K562 (cell line): ENCODE results near the gene MIS18A. TPM values are rescaled to one million over a fixed set of nuclear protein-coding genes. Genes with fewer than 3 reads are reported as not detected.

Experiments
- ATAC-seq: fragments of 200-7000 bp; cut with Tn5 transposase; 3 replicates; pipeline ENCODE4 v1.9.1; 2020; ENCODE audit warnings: moderate library complexity
- BruUV-seq: library from RNA; stranded (reverse); fragments of 400-500 nt; replicated peaks from 2 replicates; lab custom pipeline; 2021; lab: Mats Ljungman, UMichigan
- CTCF ChIA-PET: fragments of 300-600 bp; formaldehyde crosslinking; extraction: SDS; loops from one replicate; lab custom pipeline; 2021; ENCODE audit warnings: low intra/inter-chr PET ratio; lab: Yijun Ruan, JAX
- POLR2A ChIA-PET: fragments of 300-600, 350-650 bp; sonication (Branson Sonifier 250); formaldehyde crosslinking; extraction: SDS; loops from one replicate; lab custom pipeline; 2021; ENCODE audit warnings: antibody characterized with exemption, inconsistent platforms; lab: Yijun Ruan, JAX
- DNase-seq, 4 experiments: peaks; one replicate each; pipeline versions ENCODE4 v3.0.0 to v3.0.0-alpha.2; 2011 to 2018; ENCODE audit warnings: low spot score in 3 of 4, mixed read lengths in 3 of 4; ENCODE audit errors: extremely low read depth in 1 of 4
- FAIRE-seq: peaks from 2 replicates; lab custom pipeline; 2011; peaks lifted over from hg19 to GRCh38; lab: Jason Lieb, UNC
- H2AFZ ChIP-seq: 2 replicates; pipeline ENCODE4 v1.6.0; 2011; ENCODE audit warnings: low read depth, low read length, control low read depth, inconsistent platforms
- H3K27ac ChIP-seq: fragments of 200-600 bp; 3 replicates; pipeline ENCODE4 v1.8.0; 2011; ENCODE audit warnings: low read depth, mild to moderate bottlenecking, control low read depth, inconsistent platforms, low read length, moderate library complexity, mixed read lengths; ENCODE audit errors: extremely low read depth
- H3K27me3 ChIP-seq, 2 experiments: fragments of 300-600 bp in 1 of 2; 2 replicates in 1 of 2; 3 replicates in 1 of 2; pipeline versions ENCODE4 v1.6.0 to v1.8.0; 2011; ENCODE audit warnings: inconsistent platforms in 2 of 2, low read length in 2 of 2, mild to moderate bottlenecking in 1 of 2, mixed read lengths in 1 of 2, moderate library complexity in 1 of 2; ENCODE audit not compliant: control insufficient read depth in 2 of 2, insufficient read depth in 2 of 2
- H3K36me3 ChIP-seq: fragments of 300-600 bp; 3 replicates; pipeline ENCODE4 v1.8.0; 2011; ENCODE audit warnings: mild to moderate bottlenecking, low read length, inconsistent platforms; ENCODE audit not compliant: control insufficient read depth, insufficient read depth
- H3K4me1 ChIP-seq, 2 experiments: fragments of 200-600 bp in 1 of 2; replicated peaks in 1 of 2; 2 replicates in 1 of 2; 3 replicates in 1 of 2; pipeline versions ENCODE4 v1.5.1 to v1.8.0; 2011; ENCODE audit warnings: inconsistent platforms in 2 of 2, low read length in 2 of 2, mild to moderate bottlenecking in 1 of 2, mixed read lengths in 1 of 2, moderate library complexity in 1 of 2; ENCODE audit not compliant: control insufficient read depth in 2 of 2, insufficient read depth in 2 of 2
- H3K4me2 ChIP-seq: 2 replicates; pipeline ENCODE4 v1.6.1; 2011; ENCODE audit warnings: low read length, control low read depth, inconsistent platforms, mixed read lengths; ENCODE audit not compliant: insufficient read depth
- H3K4me3 ChIP-seq: fragments of 200-600 bp; sonication (generic), shearing (Covaris generic); 2 replicates; pipeline ENCODE4 v1.5.1; 2016; ENCODE audit warnings: control low read depth, inconsistent platforms
- H3K79me2 ChIP-seq: fragments of 200-600 bp; 3 replicates; pipeline ENCODE4 v1.8.0; 2011; ENCODE audit warnings: low read length, inconsistent platforms; ENCODE audit not compliant: control insufficient read depth, insufficient read depth
- H3K9ac ChIP-seq, 2 experiments: 2 replicates each; pipeline versions ENCODE4 v1.6.0 to v1.6.1; 2011; ENCODE audit warnings: low read depth in 2 of 2, low read length in 2 of 2, control low read depth in 1 of 2, inconsistent platforms in 1 of 2, mild to moderate bottlenecking in 1 of 2, mixed read lengths in 1 of 2; ENCODE audit not compliant: insufficient read depth in 1 of 2
- H3K9me1 ChIP-seq: one replicate; pipeline ENCODE4 v1.6.0; 2011; ENCODE audit warnings: inconsistent platforms, mild to moderate bottlenecking, low read length, moderate library complexity; ENCODE audit not compliant: control insufficient read depth, insufficient read depth
- H3K9me3 ChIP-seq: replicated peaks from 2 replicates; pipeline ENCODE4 v1.5.1; 2011; ENCODE audit warnings: low read depth, low read length, inconsistent platforms; ENCODE audit not compliant: control insufficient read depth, insufficient read depth
- H4K20me1 ChIP-seq: replicated peaks from 2 replicates; pipeline ENCODE4 v1.6.1; 2011; ENCODE audit warnings: low read length, inconsistent platforms, mixed read lengths; ENCODE audit not compliant: control insufficient read depth, insufficient read depth
- ELF2 ChIP-seq: fragments of 250-450 bp; sonication (Bioruptor Pico); IDR thresholded peaks from 2 replicates; pipeline ENCODE4 v1.5.0; 2021; ENCODE audit warnings: mild to moderate bottlenecking
- WGBS: fragments of 100-300 bp; shearing (Covaris generic); methylation state at CpG from one replicate; pipeline ENCODE4 v1.1.6; 2016; ENCODE audit warnings: low coverage, mixed read lengths; ENCODE audit not compliant: insufficient coverage; ENCODE audit errors: missing lambda C conversion rate; 5-methylcytosine and 5-hydroxymethylcytosine counted together
- in situ Hi-C: fragments of 300-500 bp; cut with MboI; formaldehyde crosslinking; loops from 4 replicates; pipeline ENCODE4 v1.15.0; 2018; ENCODE audit warnings: inconsistent platforms, mixed read lengths
- intact Hi-C: fragments of 100-400 bp; cut with micrococcal nuclease; formaldehyde crosslinking; loops from 2 replicates; pipeline ENCODE4 v1.14.2; 2022
- polyA plus RNA-seq, 8 experiments: library from polyadenylated mRNA; depleted of rRNA in 4 of 8; stranded (reverse) in 5 of 8; unstranded in 3 of 8; fragments of >200 nt; fragmentation: Nextera tagmentation in 2 of 8; fragmentation: Illumina TruSeq in 1 of 8; extraction: Ambion mirVana in 2 of 8; extraction: Trizol in 1 of 8; gene quantifications; 2 replicates each; pipeline versions ENCODE4 v1.2.1 to v1.2.3, GENCODE V29; 2011 to 2014; ENCODE audit warnings: inconsistent platforms in 1 of 8, missing spikeins in 1 of 8
- total RNA-seq, 7 experiments: library from RNA; depleted of rRNA in 6 of 7; stranded (reverse); fragments of >200 nt in 6 of 7; fragmentation: Illumina TruSeq in 2 of 7; extraction: Trizol in 2 of 7; gene quantifications; 2 replicates each; pipeline versions ENCODE4 v1.2.1 to v1.2.3, GENCODE V29; 2011 to 2021; ENCODE audit warnings: low replicate concordance in 1 of 7
- TF ChIP-seq, protein P1 (sequence below): fragments of 450-650 bp; IDR thresholded peaks from 2 replicates; pipeline ENCODE4 v1.6.1; 2016; ENCODE audit warnings: mild to moderate bottlenecking, moderate library complexity
- TF ChIP-seq, protein P2 (sequence below): fragments of 450-650 bp; IDR thresholded peaks from 2 replicates; pipeline ENCODE4 v1.6.1; 2016; ENCODE audit warnings: missing biosample characterization, missing genetic modification characterization
- TF ChIP-seq, protein P3 (sequence below): sonication (generic); formaldehyde crosslinking; IDR thresholded peaks from 2 replicates; pipeline ENCODE4 v1.8.0; 2023; ENCODE audit warnings: mild to moderate bottlenecking, missing genetic modification reagents
- TF ChIP-seq, protein P4 (sequence below): sonication (generic); formaldehyde crosslinking; IDR thresholded peaks from 2 replicates; pipeline ENCODE4 v1.8.0; 2022; ENCODE audit warnings: missing genetic modification reagents, mild to moderate bottlenecking, borderline replicate concordance

MIS18A gene
- total and polyA plus RNA-seq, 9 of the 15 experiments (the other 6 are each of a cell fraction or from before 2014, with no cell fraction given): 17.7 to 75.3 (median 60.3) TPM

DNA sequence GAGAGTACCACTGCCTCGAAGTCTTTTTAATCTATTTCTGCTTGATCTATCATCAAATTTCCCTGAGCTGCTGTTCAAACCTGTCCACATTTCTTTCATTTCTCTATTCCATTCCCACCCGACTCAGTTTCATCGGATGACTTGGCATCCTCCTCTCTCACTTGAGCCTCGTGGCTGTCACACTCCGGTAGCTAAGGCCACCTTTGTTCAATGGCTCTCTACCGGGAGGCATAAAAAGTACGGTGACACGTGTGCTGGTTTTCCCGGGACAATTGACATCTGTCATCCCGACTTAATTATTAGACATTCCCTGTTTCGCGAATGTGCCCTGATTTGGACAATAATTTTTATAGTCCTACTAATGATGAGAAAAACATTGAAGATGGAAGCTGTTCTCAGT lies 22.6 kb downstream of the MIS18A start:
- Histone ChIP-seq H3K27me3 (peaks cover 41 to 45% of the 10 kb centered on the region in 2 experiments; a peak in 4 of 5 replicates), H4K20me1 (no peaks in the 10 kb centered on the region), H3K4me1 (0 out of 5 replicates have a peak, but pooled peaks cover 0 to 3% of the 10 kb centered on the region in 2 experiments), H2AFZ (no peak overlapping the region), H3K9ac (no peak overlapping the region), H3K9me1 (no peaks in the 10 kb centered on the region), H3K4me3 (no peak overlapping the region), H3K79me2 (no peaks in the 10 kb centered on the region), H3K4me2 (no peak overlapping the region), H3K36me3 (no peaks in the 10 kb centered on the region), H3K27ac (no peak overlapping the region), H3K9me3 (no peaks in the 10 kb centered on the region)
- POLR2A ChIA-PET: interaction anchor here (1.2 kb wide), 1 partner anchor 515 kb away, joined by 4 read pairs; the partner anchor contains the start of gene PAXBP1
- in situ Hi-C loops: no loop called here
- no TSS peak for BruUV-seq
- WGBS: 2% methylated on average over 12 of the region's 12 CpGs
- CTCF ChIA-PET: no interaction called here
- no peak for ATAC-seq
- FAIRE-seq: no peak
- no peak for DNase-seq
- intact Hi-C loops: no loop called here
- TF ChIP-seq, protein P1, sequence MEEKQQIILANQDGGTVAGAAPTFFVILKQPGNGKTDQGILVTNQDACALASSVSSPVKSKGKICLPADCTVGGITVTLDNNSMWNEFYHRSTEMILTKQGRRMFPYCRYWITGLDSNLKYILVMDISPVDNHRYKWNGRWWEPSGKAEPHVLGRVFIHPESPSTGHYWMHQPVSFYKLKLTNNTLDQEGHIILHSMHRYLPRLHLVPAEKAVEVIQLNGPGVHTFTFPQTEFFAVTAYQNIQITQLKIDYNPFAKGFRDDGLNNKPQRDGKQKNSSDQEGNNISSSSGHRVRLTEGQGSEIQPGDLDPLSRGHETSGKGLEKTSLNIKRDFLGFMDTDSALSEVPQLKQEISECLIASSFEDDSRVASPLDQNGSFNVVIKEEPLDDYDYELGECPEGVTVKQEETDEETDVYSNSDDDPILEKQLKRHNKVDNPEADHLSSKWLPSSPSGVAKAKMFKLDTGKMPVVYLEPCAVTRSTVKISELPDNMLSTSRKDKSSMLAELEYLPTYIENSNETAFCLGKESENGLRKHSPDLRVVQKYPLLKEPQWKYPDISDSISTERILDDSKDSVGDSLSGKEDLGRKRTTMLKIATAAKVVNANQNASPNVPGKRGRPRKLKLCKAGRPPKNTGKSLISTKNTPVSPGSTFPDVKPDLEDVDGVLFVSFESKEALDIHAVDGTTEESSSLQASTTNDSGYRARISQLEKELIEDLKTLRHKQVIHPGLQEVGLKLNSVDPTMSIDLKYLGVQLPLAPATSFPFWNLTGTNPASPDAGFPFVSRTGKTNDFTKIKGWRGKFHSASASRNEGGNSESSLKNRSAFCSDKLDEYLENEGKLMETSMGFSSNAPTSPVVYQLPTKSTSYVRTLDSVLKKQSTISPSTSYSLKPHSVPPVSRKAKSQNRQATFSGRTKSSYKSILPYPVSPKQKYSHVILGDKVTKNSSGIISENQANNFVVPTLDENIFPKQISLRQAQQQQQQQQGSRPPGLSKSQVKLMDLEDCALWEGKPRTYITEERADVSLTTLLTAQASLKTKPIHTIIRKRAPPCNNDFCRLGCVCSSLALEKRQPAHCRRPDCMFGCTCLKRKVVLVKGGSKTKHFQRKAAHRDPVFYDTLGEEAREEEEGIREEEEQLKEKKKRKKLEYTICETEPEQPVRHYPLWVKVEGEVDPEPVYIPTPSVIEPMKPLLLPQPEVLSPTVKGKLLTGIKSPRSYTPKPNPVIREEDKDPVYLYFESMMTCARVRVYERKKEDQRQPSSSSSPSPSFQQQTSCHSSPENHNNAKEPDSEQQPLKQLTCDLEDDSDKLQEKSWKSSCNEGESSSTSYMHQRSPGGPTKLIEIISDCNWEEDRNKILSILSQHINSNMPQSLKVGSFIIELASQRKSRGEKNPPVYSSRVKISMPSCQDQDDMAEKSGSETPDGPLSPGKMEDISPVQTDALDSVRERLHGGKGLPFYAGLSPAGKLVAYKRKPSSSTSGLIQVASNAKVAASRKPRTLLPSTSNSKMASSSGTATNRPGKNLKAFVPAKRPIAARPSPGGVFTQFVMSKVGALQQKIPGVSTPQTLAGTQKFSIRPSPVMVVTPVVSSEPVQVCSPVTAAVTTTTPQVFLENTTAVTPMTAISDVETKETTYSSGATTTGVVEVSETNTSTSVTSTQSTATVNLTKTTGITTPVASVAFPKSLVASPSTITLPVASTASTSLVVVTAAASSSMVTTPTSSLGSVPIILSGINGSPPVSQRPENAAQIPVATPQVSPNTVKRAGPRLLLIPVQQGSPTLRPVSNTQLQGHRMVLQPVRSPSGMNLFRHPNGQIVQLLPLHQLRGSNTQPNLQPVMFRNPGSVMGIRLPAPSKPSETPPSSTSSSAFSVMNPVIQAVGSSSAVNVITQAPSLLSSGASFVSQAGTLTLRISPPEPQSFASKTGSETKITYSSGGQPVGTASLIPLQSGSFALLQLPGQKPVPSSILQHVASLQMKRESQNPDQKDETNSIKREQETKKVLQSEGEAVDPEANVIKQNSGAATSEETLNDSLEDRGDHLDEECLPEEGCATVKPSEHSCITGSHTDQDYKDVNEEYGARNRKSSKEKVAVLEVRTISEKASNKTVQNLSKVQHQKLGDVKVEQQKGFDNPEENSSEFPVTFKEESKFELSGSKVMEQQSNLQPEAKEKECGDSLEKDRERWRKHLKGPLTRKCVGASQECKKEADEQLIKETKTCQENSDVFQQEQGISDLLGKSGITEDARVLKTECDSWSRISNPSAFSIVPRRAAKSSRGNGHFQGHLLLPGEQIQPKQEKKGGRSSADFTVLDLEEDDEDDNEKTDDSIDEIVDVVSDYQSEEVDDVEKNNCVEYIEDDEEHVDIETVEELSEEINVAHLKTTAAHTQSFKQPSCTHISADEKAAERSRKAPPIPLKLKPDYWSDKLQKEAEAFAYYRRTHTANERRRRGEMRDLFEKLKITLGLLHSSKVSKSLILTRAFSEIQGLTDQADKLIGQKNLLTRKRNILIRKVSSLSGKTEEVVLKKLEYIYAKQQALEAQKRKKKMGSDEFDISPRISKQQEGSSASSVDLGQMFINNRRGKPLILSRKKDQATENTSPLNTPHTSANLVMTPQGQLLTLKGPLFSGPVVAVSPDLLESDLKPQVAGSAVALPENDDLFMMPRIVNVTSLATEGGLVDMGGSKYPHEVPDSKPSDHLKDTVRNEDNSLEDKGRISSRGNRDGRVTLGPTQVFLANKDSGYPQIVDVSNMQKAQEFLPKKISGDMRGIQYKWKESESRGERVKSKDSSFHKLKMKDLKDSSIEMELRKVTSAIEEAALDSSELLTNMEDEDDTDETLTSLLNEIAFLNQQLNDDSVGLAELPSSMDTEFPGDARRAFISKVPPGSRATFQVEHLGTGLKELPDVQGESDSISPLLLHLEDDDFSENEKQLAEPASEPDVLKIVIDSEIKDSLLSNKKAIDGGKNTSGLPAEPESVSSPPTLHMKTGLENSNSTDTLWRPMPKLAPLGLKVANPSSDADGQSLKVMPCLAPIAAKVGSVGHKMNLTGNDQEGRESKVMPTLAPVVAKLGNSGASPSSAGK: no peak
- TF ChIP-seq, protein P2, sequence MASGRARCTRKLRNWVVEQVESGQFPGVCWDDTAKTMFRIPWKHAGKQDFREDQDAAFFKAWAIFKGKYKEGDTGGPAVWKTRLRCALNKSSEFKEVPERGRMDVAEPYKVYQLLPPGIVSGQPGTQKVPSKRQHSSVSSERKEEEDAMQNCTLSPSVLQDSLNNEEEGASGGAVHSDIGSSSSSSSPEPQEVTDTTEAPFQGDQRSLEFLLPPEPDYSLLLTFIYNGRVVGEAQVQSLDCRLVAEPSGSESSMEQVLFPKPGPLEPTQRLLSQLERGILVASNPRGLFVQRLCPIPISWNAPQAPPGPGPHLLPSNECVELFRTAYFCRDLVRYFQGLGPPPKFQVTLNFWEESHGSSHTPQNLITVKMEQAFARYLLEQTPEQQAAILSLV (tag): no peak
- TF ChIP-seq, protein P3, sequence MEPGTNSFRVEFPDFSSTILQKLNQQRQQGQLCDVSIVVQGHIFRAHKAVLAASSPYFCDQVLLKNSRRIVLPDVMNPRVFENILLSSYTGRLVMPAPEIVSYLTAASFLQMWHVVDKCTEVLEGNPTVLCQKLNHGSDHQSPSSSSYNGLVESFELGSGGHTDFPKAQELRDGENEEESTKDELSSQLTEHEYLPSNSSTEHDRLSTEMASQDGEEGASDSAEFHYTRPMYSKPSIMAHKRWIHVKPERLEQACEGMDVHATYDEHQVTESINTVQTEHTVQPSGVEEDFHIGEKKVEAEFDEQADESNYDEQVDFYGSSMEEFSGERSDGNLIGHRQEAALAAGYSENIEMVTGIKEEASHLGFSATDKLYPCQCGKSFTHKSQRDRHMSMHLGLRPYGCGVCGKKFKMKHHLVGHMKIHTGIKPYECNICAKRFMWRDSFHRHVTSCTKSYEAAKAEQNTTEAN: no peak
- no peak for TF ChIP-seq ELF2 (CRISPR knock-in tag)
- TF ChIP-seq, protein P4, sequence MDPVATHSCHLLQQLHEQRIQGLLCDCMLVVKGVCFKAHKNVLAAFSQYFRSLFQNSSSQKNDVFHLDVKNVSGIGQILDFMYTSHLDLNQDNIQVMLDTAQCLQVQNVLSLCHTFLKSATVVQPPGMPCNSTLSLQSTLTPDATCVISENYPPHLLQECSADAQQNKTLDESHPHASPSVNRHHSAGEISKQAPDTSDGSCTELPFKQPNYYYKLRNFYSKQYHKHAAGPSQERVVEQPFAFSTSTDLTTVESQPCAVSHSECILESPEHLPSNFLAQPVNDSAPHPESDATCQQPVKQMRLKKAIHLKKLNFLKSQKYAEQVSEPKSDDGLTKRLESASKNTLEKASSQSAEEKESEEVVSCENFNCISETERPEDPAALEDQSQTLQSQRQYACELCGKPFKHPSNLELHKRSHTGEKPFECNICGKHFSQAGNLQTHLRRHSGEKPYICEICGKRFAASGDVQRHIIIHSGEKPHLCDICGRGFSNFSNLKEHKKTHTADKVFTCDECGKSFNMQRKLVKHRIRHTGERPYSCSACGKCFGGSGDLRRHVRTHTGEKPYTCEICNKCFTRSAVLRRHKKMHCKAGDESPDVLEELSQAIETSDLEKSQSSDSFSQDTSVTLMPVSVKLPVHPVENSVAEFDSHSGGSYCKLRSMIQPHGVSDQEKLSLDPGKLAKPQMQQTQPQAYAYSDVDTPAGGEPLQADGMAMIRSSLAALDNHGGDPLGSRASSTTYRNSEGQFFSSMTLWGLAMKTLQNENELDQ: no peak
